Measurements from ENCODE around the gene DHRSX.
"Not testable (repeated sequence)": the region's sequence is repeated elsewhere in the genome, so short reads cannot be mapped to it uniquely, and the experiment has no call there.

Gene DHRSX

GRCh38 chrX:2430265-2430825, 70.4 kb downstream of the DHRSX start:
- H3K4me3 ChIP-seq (ENCODE audit: low read depth, low read length) = no peak overlapping the region

GRCh38 chrX:2427737-2428136, 73.0 kb downstream of the DHRSX start:
- no peak overlapping the region for H3K4me3 ChIP-seq (ENCODE audit: low read depth, low read length)

- H3K4me3 ChIP-seq (ENCODE audit: low read depth, low read length) = no peak overlapping the region
Measured at GRCh38 chrX:2427147-2427546, 73.6 kb downstream of the DHRSX start.

- no peak overlapping the region for H3K4me3 ChIP-seq (ENCODE audit: low read depth, low read length)
Measured at GRCh38 chrX:2426289-2426882, 74.4 kb downstream of the DHRSX start.

GRCh38 chrX:2425286-2426071, 75.3 kb downstream of the DHRSX start:
- H3K4me3 ChIP-seq (ENCODE audit: low read depth, low read length) = no peak overlapping the region

GRCh38 chrX:2424317-2424716, 76.5 kb downstream of the DHRSX start:
- H3K4me3 ChIP-seq (ENCODE audit: low read depth, low read length) = no peak overlapping the region

- H3K4me3 ChIP-seq (ENCODE audit: low read depth, low read length) = no peak overlapping the region
Measured at GRCh38 chrX:2423899-2424298, 76.9 kb downstream of the DHRSX start.

GRCh38 chrX:2423282-2423681, 77.5 kb downstream of the DHRSX start:
- no peak overlapping the region for H3K4me3 ChIP-seq (ENCODE audit: low read depth, low read length)

- not testable (repeated sequence) for H3K4me3 ChIP-seq (ENCODE audit: low read depth, low read length)
Measured at GRCh38 chrX:2419418-2419817, 81.4 kb downstream of the DHRSX start.

- H3K4me3 ChIP-seq (ENCODE audit: low read depth, low read length) = no peak overlapping the region
Measured at GRCh38 chrX:2418000-2418399, 82.8 kb downstream of the DHRSX start.

GRCh38 chrX:2416851-2417604, 83.7 kb downstream of the DHRSX start:
- H3K4me3 ChIP-seq (ENCODE audit: low read depth, low read length) = no peak overlapping the region

GRCh38 chrX:2414384-2414783, 86.4 kb downstream of the DHRSX start:
- no peak overlapping the region for H3K4me3 ChIP-seq (ENCODE audit: low read depth, low read length)

GRCh38 chrX:2413969-2414368, 86.8 kb downstream of the DHRSX start:
- no peak overlapping the region for H3K4me3 ChIP-seq (ENCODE audit: low read depth, low read length)

- H3K4me3 ChIP-seq (ENCODE audit: low read depth, low read length) = no peak overlapping the region
Measured at GRCh38 chrX:2412131-2412530, 88.6 kb downstream of the DHRSX start.

GRCh38 chrX:2410279-2411020, 90.3 kb downstream of the DHRSX start:
- H3K4me3 ChIP-seq (ENCODE audit: low read depth, low read length) = no peak overlapping the region

- H3K4me3 ChIP-seq (ENCODE audit: low read depth, low read length) = no peak overlapping the region
Measured at GRCh38 chrX:2409796-2410195, 91.0 kb downstream of the DHRSX start.

- H3K4me3 ChIP-seq (ENCODE audit: low read depth, low read length) = no peak overlapping the region
Measured at GRCh38 chrX:2408856-2409255, 91.9 kb downstream of the DHRSX start.

GRCh38 chrX:2406891-2407518, 93.8 kb downstream of the DHRSX start:
- H3K4me3 ChIP-seq (ENCODE audit: low read depth, low read length) = no peak overlapping the region

GRCh38 chrX:2404776-2405175, 96.0 kb downstream of the DHRSX start:
- H3K4me3 ChIP-seq (ENCODE audit: low read depth, low read length) = no peak overlapping the region

- H3K4me3 ChIP-seq (ENCODE audit: low read depth, low read length) = no peak overlapping the region
Measured at GRCh38 chrX:2402361-2402690, 98.5 kb downstream of the DHRSX start.
